Measurements from ENCODE around the gene NPTN.

Gene NPTN

GRCh38 chr15:73677146-73677607 lies 44.0 kb upstream of the NPTN start:
- Histone ChIP-seq H3K4me2 (ENCODE audit: low read length) (no peak overlapping the region), H3K36me3 (ENCODE audit: control insufficient read depth, insufficient read depth, low read length) (no peaks in the 10 kb centered on the region), H3K9me3 (ENCODE audit: control insufficient read depth, low read length) (no peaks in the 10 kb centered on the region), H3K4me1 (no peaks in the 10 kb centered on the region), H3K4me3 (ENCODE audit: low read depth, low read length) (no peak overlapping the region), H3K27ac (no peak overlapping the region), H3K79me2 (no peaks in the 10 kb centered on the region), H3K9ac (no peak overlapping the region), H3K27me3 (ENCODE audit: control insufficient read depth, insufficient read depth, low read length) (no peaks in the 10 kb centered on the region), H2AFZ (no peak overlapping the region)
- TF ChIP-seq CTCF (IDR thresholded peaks at IDR 0.05) = peak; percentile 81

GRCh38 chr15:73674587-73674986 lies 41.4 kb upstream of the NPTN start:
- Histone ChIP-seq H3K4me1 (no peaks in the 10 kb centered on the region), H3K4me3 (ENCODE audit: low read depth, low read length) (no peak overlapping the region), H3K27ac (no peak overlapping the region), H3K4me2 (ENCODE audit: low read length) (no peak overlapping the region), H3K79me2 (no peaks in the 10 kb centered on the region), H3K27me3 (ENCODE audit: control insufficient read depth, insufficient read depth, low read length) (no peaks in the 10 kb centered on the region), H3K36me3 (ENCODE audit: control insufficient read depth, insufficient read depth, low read length) (no peaks in the 10 kb centered on the region), H3K9me3 (ENCODE audit: control insufficient read depth, low read length) (no peaks in the 10 kb centered on the region), H2AFZ (no peak overlapping the region), H3K9ac (no peak overlapping the region)
- no peak for TF ChIP-seq CTCF (IDR thresholded peaks at IDR 0.05)

GRCh38 chr15:73660455-73660854 lies 27.3 kb upstream of the NPTN start:
- Histone ChIP-seq H3K4me1 (no peaks in the 10 kb centered on the region), H3K4me2 (ENCODE audit: low read length) (no peak overlapping the region), H3K36me3 (ENCODE audit: control insufficient read depth, insufficient read depth, low read length) (no peaks in the 10 kb centered on the region), H3K27me3 (ENCODE audit: control insufficient read depth, insufficient read depth, low read length) (no peaks in the 10 kb centered on the region), H3K9ac (no peak overlapping the region), H3K4me3 (ENCODE audit: low read depth, low read length) (no peak overlapping the region), H3K9me3 (ENCODE audit: control insufficient read depth, low read length) (no peaks in the 10 kb centered on the region), H3K79me2 (no peaks in the 10 kb centered on the region), H3K27ac (no peak overlapping the region), H2AFZ (no peak overlapping the region)
- no peak for TF ChIP-seq CTCF (IDR thresholded peaks at IDR 0.05)

- Histone ChIP-seq H3K27me3 (ENCODE audit: control insufficient read depth, insufficient read depth, low read length) (no peaks in the 10 kb centered on the region), H3K79me2 (no peaks in the 10 kb centered on the region), H3K9ac (no peak overlapping the region), H3K4me1 (no peaks in the 10 kb centered on the region), H2AFZ (no peak overlapping the region), H3K36me3 (ENCODE audit: control insufficient read depth, insufficient read depth, low read length) (no peaks in the 10 kb centered on the region), H3K9me3 (ENCODE audit: control insufficient read depth, low read length) (no peaks in the 10 kb centered on the region), H3K4me2 (ENCODE audit: low read length) (no peak overlapping the region), H3K4me3 (ENCODE audit: low read depth, low read length) (no peak overlapping the region), H3K27ac (no peak overlapping the region)
- no peak for TF ChIP-seq CTCF (IDR thresholded peaks at IDR 0.05)
Measured at GRCh38 chr15:73658645-73659044, 25.5 kb upstream of the NPTN start.

GRCh38 chr15:73655724-73656123 lies 22.5 kb upstream of the NPTN start:
- Histone ChIP-seq H3K9me3 (ENCODE audit: control insufficient read depth, low read length) (no peaks in the 10 kb centered on the region), H3K4me3 (ENCODE audit: low read depth, low read length) (no peak overlapping the region), H3K79me2 (no peaks in the 10 kb centered on the region), H3K4me1 (no peaks in the 10 kb centered on the region), H2AFZ (no peak overlapping the region), H3K36me3 (ENCODE audit: control insufficient read depth, insufficient read depth, low read length) (no peaks in the 10 kb centered on the region), H3K27ac (no peak overlapping the region), H3K27me3 (ENCODE audit: control insufficient read depth, insufficient read depth, low read length) (no peaks in the 10 kb centered on the region), H3K4me2 (ENCODE audit: low read length) (no peak overlapping the region), H3K9ac (no peak overlapping the region)
- TF ChIP-seq CTCF (IDR thresholded peaks at IDR 0.05) = no peak
